ENCODE data around the gene NBAS.

Gene NBAS

GRCh38 chr2:15293262-15293937 is 267.7 kb downstream of the NBAS start:
- TF ChIP-seq POLR2A (IDR thresholded peaks at IDR 0.05; ENCODE audit: extremely low read depth, insufficient read length) (no peak), MYC (IDR thresholded peaks at IDR 0.05; ENCODE audit: low read depth, low read length) (no peak), MAX (IDR thresholded peaks at IDR 0.05; ENCODE audit: low read depth, low read length) (no peak), CTCF (IDR thresholded peaks at IDR 0.05; ENCODE audit: low read depth, low read length) (no peak)
- no peak for DNase-seq (ENCODE audit: low read depth)
- H3K4me3 ChIP-seq (ENCODE audit: low read depth, low read length) = no peak overlapping the region

- no peak for DNase-seq (ENCODE audit: low read depth)
- TF ChIP-seq MYC (IDR thresholded peaks at IDR 0.05; ENCODE audit: low read depth, low read length) = no peak
- H3K4me3 ChIP-seq (ENCODE audit: low read depth, low read length) = no peak overlapping the region
These were observed 273.5 kb downstream of the NBAS start for GRCh38 chr2:15287447-15288184.

- H3K4me3 ChIP-seq (ENCODE audit: low read depth, low read length) = no peak overlapping the region
- no peak for TF ChIP-seq MYC (IDR thresholded peaks at IDR 0.05; ENCODE audit: low read depth, low read length)
- no peak for TF ChIP-seq MAX (IDR thresholded peaks at IDR 0.05; ENCODE audit: low read depth, low read length)
- no peak for TF ChIP-seq POLR2A (IDR thresholded peaks at IDR 0.05; ENCODE audit: extremely low read depth, insufficient read length)
- DNase-seq (ENCODE audit: low read depth) = no peak
These were observed 276.5 kb downstream of the NBAS start for GRCh38 chr2:15284614-15285013.

- H3K4me3 ChIP-seq (ENCODE audit: low read depth, low read length) = no peak overlapping the region
- TF ChIP-seq POLR2A (IDR thresholded peaks at IDR 0.05; ENCODE audit: extremely low read depth, insufficient read length) = no peak
- TF ChIP-seq MYC (IDR thresholded peaks at IDR 0.05; ENCODE audit: low read depth, low read length) = no peak
- TF ChIP-seq CTCF (IDR thresholded peaks at IDR 0.05; ENCODE audit: low read depth, low read length) = no peak
- TF ChIP-seq MAX (IDR thresholded peaks at IDR 0.05; ENCODE audit: low read depth, low read length) = no peak
- no peak for DNase-seq (ENCODE audit: low read depth)
These were observed 279.5 kb downstream of the NBAS start for GRCh38 chr2:15281681-15282080.

- no peak overlapping the region for H3K4me3 ChIP-seq (ENCODE audit: low read depth, low read length)
- TF ChIP-seq MYC (IDR thresholded peaks at IDR 0.05; ENCODE audit: low read depth, low read length) (no peak), CTCF (IDR thresholded peaks at IDR 0.05; ENCODE audit: low read depth, low read length) (no peak), POLR2A (IDR thresholded peaks at IDR 0.05; ENCODE audit: extremely low read depth, insufficient read length) (no peak), MAX (IDR thresholded peaks at IDR 0.05; ENCODE audit: low read depth, low read length) (no peak)
- DNase-seq (ENCODE audit: low read depth) = no peak
These were observed 281.8 kb downstream of the NBAS start for GRCh38 chr2:15279201-15279876.

- H3K4me3 ChIP-seq (ENCODE audit: low read depth, low read length) = no peak overlapping the region
- TF ChIP-seq MAX (IDR thresholded peaks at IDR 0.05; ENCODE audit: low read depth, low read length) (no peak), CTCF (IDR thresholded peaks at IDR 0.05; ENCODE audit: low read depth, low read length) (no peak), MYC (IDR thresholded peaks at IDR 0.05; ENCODE audit: low read depth, low read length) (no peak), POLR2A (IDR thresholded peaks at IDR 0.05; ENCODE audit: extremely low read depth, insufficient read length) (no peak)
- DNase-seq (ENCODE audit: low read depth) = peak; percentile 4
These were observed 282.8 kb downstream of the NBAS start for GRCh38 chr2:15278296-15278695.
